ENCODE results near the gene CADPS2.

The CADPS2 gene

GRCh38 chr7:122616951-122617350, 269.3 kb downstream of the CADPS2 start:
- DNase-seq: no peak
- TF ChIP-seq CTCF (IDR thresholded peaks at IDR 0.05; ENCODE audit: low read depth, low read length): no peak
- Histone ChIP-seq H3K27me3 (ENCODE audit: insufficient read depth, low read depth, severe bottlenecking) (no peaks in the 10 kb centered on the region), H3K27ac (no peak overlapping the region), H3K4me3 (ENCODE audit: low read depth, low read length) (no peak overlapping the region), H3K36me3 (no peaks in the 10 kb centered on the region), H3K9me3 (ENCODE audit: severe bottlenecking) (no peaks in the 10 kb centered on the region)

GRCh38 chr7:122605929-122606328, 280.3 kb downstream of the CADPS2 start:
- no peaks in the 10 kb centered on the region for H3K9me3 ChIP-seq (ENCODE audit: severe bottlenecking)
- TF ChIP-seq CTCF (IDR thresholded peaks at IDR 0.05; ENCODE audit: low read depth, low read length): no peak
- H3K36me3 ChIP-seq: no peaks in the 10 kb centered on the region
- H3K4me3 ChIP-seq (ENCODE audit: low read depth, low read length): no peak overlapping the region
- H3K27me3 ChIP-seq (ENCODE audit: insufficient read depth, low read depth, severe bottlenecking): no peaks in the 10 kb centered on the region
- DNase-seq: no peak
- no peak overlapping the region for H3K27ac ChIP-seq

- DNase-seq: no peak
- Histone ChIP-seq H3K27me3 (ENCODE audit: insufficient read depth, low read depth, severe bottlenecking) (no peaks in the 10 kb centered on the region), H3K36me3 (no peaks in the 10 kb centered on the region), H3K27ac (no peak overlapping the region), H3K9me3 (ENCODE audit: severe bottlenecking) (no peaks in the 10 kb centered on the region), H3K4me3 (ENCODE audit: low read depth, low read length) (no peak overlapping the region)
- TF ChIP-seq CTCF (IDR thresholded peaks at IDR 0.05; ENCODE audit: low read depth, low read length): no peak
Measured at GRCh38 chr7:122604251-122604650, 282.0 kb downstream of the CADPS2 start.

- Histone ChIP-seq H3K36me3 (no peaks in the 10 kb centered on the region), H3K27me3 (ENCODE audit: insufficient read depth, low read depth, severe bottlenecking) (no peaks in the 10 kb centered on the region), H3K4me3 (ENCODE audit: low read depth, low read length) (no peak overlapping the region), H3K27ac (no peak overlapping the region), H3K9me3 (ENCODE audit: severe bottlenecking) (no peaks in the 10 kb centered on the region)
- DNase-seq: no peak
- no peak for TF ChIP-seq CTCF (IDR thresholded peaks at IDR 0.05; ENCODE audit: low read depth, low read length)
Measured at GRCh38 chr7:122602800-122603199, 283.5 kb downstream of the CADPS2 start.

- Histone ChIP-seq H3K4me3 (ENCODE audit: low read depth, low read length) (no peak overlapping the region), H3K9me3 (ENCODE audit: severe bottlenecking) (no peaks in the 10 kb centered on the region), H3K36me3 (no peaks in the 10 kb centered on the region), H3K27me3 (ENCODE audit: insufficient read depth, low read depth, severe bottlenecking) (no peaks in the 10 kb centered on the region), H3K27ac (no peak overlapping the region)
- no peak for TF ChIP-seq CTCF (IDR thresholded peaks at IDR 0.05; ENCODE audit: low read depth, low read length)
- DNase-seq: no peak
Measured at GRCh38 chr7:122600630-122601029, 285.6 kb downstream of the CADPS2 start.

- H3K36me3 ChIP-seq: no peaks in the 10 kb centered on the region
- H3K9me3 ChIP-seq (ENCODE audit: severe bottlenecking): no peaks in the 10 kb centered on the region
- H3K4me3 ChIP-seq (ENCODE audit: low read depth, low read length): no peak overlapping the region
- no peak for TF ChIP-seq CTCF (IDR thresholded peaks at IDR 0.05; ENCODE audit: low read depth, low read length)
- H3K27ac ChIP-seq: no peak overlapping the region
- DNase-seq: no peak
- H3K27me3 ChIP-seq (ENCODE audit: insufficient read depth, low read depth, severe bottlenecking): no peaks in the 10 kb centered on the region
Measured at GRCh38 chr7:122600042-122600441, 286.2 kb downstream of the CADPS2 start.
